Tibial nerve (tissue), 4 donors: Measurements from ENCODE around the gene HRC.

ENCODE experiments used
- CTCF ChIP-seq, 5 experiments: fragments of 200-600 bp in 3 of 5; fragments of 450-650 bp in 2 of 5; sonication (generic) in 3 of 5; IDR thresholded peaks; one replicate each; pipeline ENCODE4 v1.5.1; 2016 to 2019; ENCODE audit warnings: antibody characterized with exemption in 5 of 5, mild to moderate bottlenecking in 3 of 5, moderate library complexity in 2 of 5
- EP300 ChIP-seq, 2 donors: sonication (generic); formaldehyde crosslinking; IDR thresholded peaks; one replicate each; pipeline ENCODE4 v1.6.1; 2017; ENCODE audit warnings: antibody characterized with exemption in 2 of 2, mild to moderate bottlenecking in 1 of 2
- POLR2A ChIP-seq, 2 donors: fragments of 450-650 bp; IDR thresholded peaks; one replicate each; pipeline ENCODE4 v1.6.1; 2017; ENCODE audit warnings: antibody characterized with exemption in 2 of 2, mild to moderate bottlenecking in 2 of 2, moderate library complexity in 2 of 2

GRCh38 chr19:49104229-49104864, 50.8 kb downstream of the HRC start:
- TF ChIP-seq POLR2A (IDR thresholded peaks at IDR 0.05) (no peak), CTCF (IDR thresholded peaks at IDR 0.05) (no peak), EP300 (IDR thresholded peaks at IDR 0.05) (no peak)
